Aorta (tissue), 4 donors: ENCODE data around the gene FADS6. TPM values are rescaled to one million over a fixed set of nuclear protein-coding genes. Genes with fewer than 3 reads are reported as not detected.

Experiments
- polyA plus RNA-seq, 2 donors: library from polyadenylated mRNA; stranded (reverse); fragments of 200-250 nt; gene quantifications; one replicate each; pipeline ENCODE4 v1.2.3, GENCODE V29; 2013
- total RNA-seq, 2 donors: library from RNA; stranded (reverse); fragmentation: NEBNext Ultra II Directional; extraction: Animal tissue kit (Norgen Biotek cat#: 25700); gene quantifications; one replicate each; pipeline ENCODE4 v1.2.1, GENCODE V29; 2021
- donor health status: healthy with polysubstance abuse.
- donor health status: Bipolar disorder and iron deficiency.
- donor health status: DM: no; HTN: no; CAD: no.
- donor health status: DM: yes; HTN: yes; CAD: no.

The FADS6 gene
- total and polyA plus RNA-seq, 4 donors = 4.1 TPM; not detected in 3

Other genes with a start within 250 kb of the FADS6 start
- gene CD300LF, start 180.7 kb downstream of the FADS6 start, total RNA-seq = 1 to 10 TPM; 1.6 to 2.2 TPM
- 1 to 10 TPM in 1 of 2 donors, under 1 TPM in 1; 0.61 to 1.5 TPM for gene CD300LF, start 180.7 kb downstream of the FADS6 start, polyA plus RNA-seq
- 1 to 10 TPM; 1.4 to 3.4 TPM for gene RAB37, start 156.4 kb downstream of the FADS6 start, total RNA-seq
- gene RAB37, start 156.4 kb downstream of the FADS6 start, polyA plus RNA-seq = 1 to 10 TPM; 1.5 to 2.4 TPM
- 10 to 100 TPM; 17.6 to 21.1 TPM for gene NHERF1, start 145.0 kb downstream of the FADS6 start, total RNA-seq
- 10 to 100 TPM; 10.6 to 84.4 TPM for gene NHERF1, start 145.0 kb downstream of the FADS6 start, polyA plus RNA-seq
- gene NAT9, start 117.3 kb downstream of the FADS6 start, total RNA-seq = 10 to 100 TPM; 44.5 to 46.3 TPM
- 10 to 100 TPM; 12.1 to 59.9 TPM for gene NAT9, start 117.3 kb downstream of the FADS6 start, polyA plus RNA-seq
- gene GRIN2C, start 33.7 kb downstream of the FADS6 start, total RNA-seq = 1 to 10 TPM in 1 of 2 donors, under 1 TPM in 1; 0.19 to 1.6 TPM
- under 1 TPM in 1 of 2 donors, not detected in 1; 0.03 TPM for gene GRIN2C, start 33.7 kb downstream of the FADS6 start, polyA plus RNA-seq
- gene FDXR, start 20.6 kb downstream of the FADS6 start, total RNA-seq = 1 to 10 TPM; 4.0 to 6.6 TPM
- 10 to 100 TPM in 1 of 2 donors, 1 to 10 TPM in 1; 8.1 to 18.1 TPM for gene FDXR, start 20.6 kb downstream of the FADS6 start, polyA plus RNA-seq
- not detected for gene USH1G, start 29.6 kb upstream of the FADS6 start, total RNA-seq
- under 1 TPM in 1 of 2 donors, not detected in 1; 0.13 TPM for gene USH1G, start 29.6 kb upstream of the FADS6 start, polyA plus RNA-seq
- not detected for gene OTOP2, start 30.6 kb upstream of the FADS6 start, total RNA-seq
- under 1 TPM in 1 of 2 donors, not detected in 1; 0.25 TPM for gene OTOP2, start 30.6 kb upstream of the FADS6 start, polyA plus RNA-seq
- not detected for gene OTOP3, start 42.3 kb upstream of the FADS6 start, total RNA-seq
- 1 to 10 TPM in 1 of 2 donors, not detected in 1; 1.8 TPM for gene OTOP3, start 42.3 kb upstream of the FADS6 start, polyA plus RNA-seq
- gene HID1, start 79.1 kb upstream of the FADS6 start, total RNA-seq = 10 to 100 TPM; 10.7 to 32.6 TPM
- gene HID1, start 79.1 kb upstream of the FADS6 start, polyA plus RNA-seq = 1 to 10 TPM; 6.1 to 7.8 TPM
- gene CDR2L, start 94.0 kb upstream of the FADS6 start, total RNA-seq = 10 to 100 TPM; 20.2 to 23.6 TPM
- 1 to 10 TPM; 5.8 to 7.4 TPM for gene CDR2L, start 94.0 kb upstream of the FADS6 start, polyA plus RNA-seq
- gene MRPL58, start 119.0 kb upstream of the FADS6 start, total RNA-seq = 10 to 100 TPM; 16.6 to 17.4 TPM
- gene MRPL58, start 119.0 kb upstream of the FADS6 start, polyA plus RNA-seq = 10 to 100 TPM; 25.2 to 31.2 TPM
- gene ATP5PD, start 153.3 kb upstream of the FADS6 start, total RNA-seq = 100 to 1,000 TPM; 136 to 149 TPM
- 100 to 1,000 TPM; 349 to 520 TPM for gene ATP5PD, start 153.3 kb upstream of the FADS6 start, polyA plus RNA-seq
- 10 to 100 TPM; 21.4 to 26.4 TPM for gene KCTD2, start 153.6 kb upstream of the FADS6 start, total RNA-seq
- 10 to 100 TPM; 13.9 to 14.9 TPM for gene KCTD2, start 153.6 kb upstream of the FADS6 start, polyA plus RNA-seq
- gene SLC16A5, start 194.3 kb upstream of the FADS6 start, total RNA-seq = 10 to 100 TPM in 1 of 2 donors, 1 to 10 TPM in 1; 5.6 to 11.4 TPM
- gene SLC16A5, start 194.3 kb upstream of the FADS6 start, polyA plus RNA-seq = 1 to 10 TPM; 7.8 to 7.9 TPM
- 10 to 100 TPM in 1 of 2 donors, 1 to 10 TPM in 1; 8.7 to 19.4 TPM for gene ARMC7, start 216.3 kb upstream of the FADS6 start, total RNA-seq
- gene ARMC7, start 216.3 kb upstream of the FADS6 start, polyA plus RNA-seq = 1 to 10 TPM; 4.9 to 8.6 TPM
- 10 to 100 TPM; 24.7 to 29.6 TPM for gene NT5C, start 238.1 kb upstream of the FADS6 start, total RNA-seq
- gene NT5C, start 238.1 kb upstream of the FADS6 start, polyA plus RNA-seq = 10 to 100 TPM; 28.7 to 93.0 TPM